ENCODE data around the gene SPHK1.

Gene SPHK1

DNA sequence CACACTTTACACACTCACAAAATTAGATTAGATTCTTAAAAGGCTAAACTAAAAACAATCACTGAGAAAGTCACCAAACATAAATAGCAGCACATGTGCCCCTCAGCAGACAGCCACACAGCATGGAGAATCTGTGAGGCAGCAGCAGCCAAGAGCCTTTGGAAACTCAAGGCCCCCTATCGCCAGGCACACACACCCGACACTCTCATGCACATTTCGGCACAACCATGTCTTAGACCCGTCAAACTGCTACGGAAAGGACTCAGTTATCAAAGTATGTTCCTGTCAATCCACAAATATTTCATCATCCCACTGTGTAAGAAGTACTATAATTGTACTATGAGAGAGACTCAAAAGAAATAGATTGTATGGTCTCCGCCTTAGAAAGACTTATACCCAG lies 47.6 kb downstream of the SPHK1 start:
- DNase-seq: no peak

DNA sequence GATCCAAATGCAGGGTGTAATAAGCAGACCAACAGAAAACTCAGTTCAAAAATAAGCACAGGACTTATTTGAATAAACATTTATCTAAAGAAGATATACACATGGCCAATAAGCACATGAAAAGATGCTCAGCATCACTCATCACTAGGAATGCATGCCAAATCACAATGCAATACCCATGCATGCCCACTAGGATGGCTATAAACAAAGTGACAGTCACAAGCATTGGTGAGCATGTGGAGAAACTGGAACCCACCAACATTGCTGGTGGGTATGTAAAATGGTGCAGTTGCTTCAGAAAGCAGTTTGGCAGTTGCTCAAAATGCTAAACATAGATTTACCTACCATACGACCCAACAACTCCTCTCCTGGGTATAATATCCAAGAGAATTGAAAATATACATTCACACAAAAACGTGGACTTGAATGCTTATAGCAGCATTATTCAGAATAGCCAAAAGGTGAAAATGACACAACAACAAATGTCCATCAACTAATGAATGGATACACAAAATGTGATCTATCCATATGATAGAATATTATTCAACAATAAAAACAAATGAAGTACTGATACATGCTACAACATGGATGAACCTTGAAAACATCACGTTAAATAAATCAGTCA lies 48.4 kb downstream of the SPHK1 start:
- no peak for DNase-seq

DNA sequence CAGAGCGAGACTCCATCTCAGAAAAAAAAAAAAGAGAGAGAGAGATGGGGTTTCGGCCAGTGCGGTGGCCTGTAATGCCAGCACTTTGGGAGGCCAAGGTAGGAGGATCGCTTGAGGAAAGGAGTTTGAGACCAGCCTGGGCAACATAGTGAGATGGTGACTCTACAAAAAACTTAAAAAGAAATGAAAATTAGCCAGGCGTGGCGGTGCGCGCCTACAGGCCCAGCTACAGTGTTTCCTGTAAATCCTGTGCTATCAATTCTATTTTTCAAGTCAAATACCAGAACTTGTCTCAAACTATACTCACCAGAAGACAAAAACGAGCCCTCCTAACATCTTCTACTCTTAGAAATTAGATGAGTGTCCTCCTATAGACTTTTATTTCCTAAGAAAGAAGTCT lies 49.3 kb downstream of the SPHK1 start:
- DNase-seq: no peak

DNA sequence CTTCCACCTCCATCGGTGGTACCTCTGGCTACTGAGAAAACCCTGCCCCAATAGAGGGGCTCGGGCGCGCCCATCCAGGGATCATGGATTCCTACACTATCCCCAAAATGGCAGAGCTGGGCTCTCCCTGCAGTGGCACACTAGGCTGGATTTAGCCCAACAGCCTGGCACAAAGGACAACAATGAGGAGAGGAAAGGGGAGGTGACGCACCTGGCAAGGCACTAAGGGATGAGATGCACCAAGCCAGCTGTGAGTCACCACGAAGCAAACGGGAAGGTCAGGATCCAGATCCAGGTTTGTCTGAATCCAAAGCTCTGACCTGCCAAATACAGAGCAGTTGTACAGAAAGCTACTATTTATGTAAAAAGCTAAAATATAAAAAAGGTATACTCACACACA lies 50.5 kb downstream of the SPHK1 start:
- DNase-seq: no peak

DNA sequence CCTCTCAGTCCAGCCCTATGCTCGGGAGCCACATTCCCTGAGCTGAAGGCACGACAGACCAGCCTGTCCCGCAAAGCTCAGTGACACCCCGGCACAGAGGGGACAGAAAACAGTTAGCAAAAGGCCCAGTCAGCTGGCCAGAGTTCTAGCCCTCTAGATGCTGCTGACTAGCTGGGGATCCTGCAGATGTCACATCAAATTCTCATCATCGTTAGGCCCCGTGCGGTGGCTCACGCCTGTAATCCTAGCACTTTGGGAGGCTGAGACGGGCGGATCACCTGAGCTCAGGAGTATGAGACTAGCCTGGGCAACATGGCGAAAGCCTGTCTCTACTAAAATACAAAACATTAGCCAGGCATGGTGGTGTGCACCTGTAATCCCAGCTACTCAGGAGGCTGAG lies 51.3 kb downstream of the SPHK1 start:
- DNase-seq: no peak

Measured in nucleus accumbens (tissue), 56 donors.